GM10266 (cell line): ENCODE data around the gene ATP1A4.

Experiments used
- DNase-seq: peaks from one replicate; pipeline ENCODE4 v3.0.0; 2012; ENCODE audit errors: extremely low spot score
- TF ChIP-seq, protein P1 (sequence below): IDR thresholded peaks from 2 replicates; pipeline ENCODE4 v1.5.1; 2012; ENCODE audit warnings: mild to moderate bottlenecking, low read depth; ENCODE audit not compliant: control insufficient read depth, insufficient read depth; ENCODE audit errors: missing control alignments

The ATP1A4 gene

GRCh38 chr1:160134791-160135572, 16.4 kb upstream of the ATP1A4 start:
- DNase-seq: no peak
- TF ChIP-seq, protein P1, sequence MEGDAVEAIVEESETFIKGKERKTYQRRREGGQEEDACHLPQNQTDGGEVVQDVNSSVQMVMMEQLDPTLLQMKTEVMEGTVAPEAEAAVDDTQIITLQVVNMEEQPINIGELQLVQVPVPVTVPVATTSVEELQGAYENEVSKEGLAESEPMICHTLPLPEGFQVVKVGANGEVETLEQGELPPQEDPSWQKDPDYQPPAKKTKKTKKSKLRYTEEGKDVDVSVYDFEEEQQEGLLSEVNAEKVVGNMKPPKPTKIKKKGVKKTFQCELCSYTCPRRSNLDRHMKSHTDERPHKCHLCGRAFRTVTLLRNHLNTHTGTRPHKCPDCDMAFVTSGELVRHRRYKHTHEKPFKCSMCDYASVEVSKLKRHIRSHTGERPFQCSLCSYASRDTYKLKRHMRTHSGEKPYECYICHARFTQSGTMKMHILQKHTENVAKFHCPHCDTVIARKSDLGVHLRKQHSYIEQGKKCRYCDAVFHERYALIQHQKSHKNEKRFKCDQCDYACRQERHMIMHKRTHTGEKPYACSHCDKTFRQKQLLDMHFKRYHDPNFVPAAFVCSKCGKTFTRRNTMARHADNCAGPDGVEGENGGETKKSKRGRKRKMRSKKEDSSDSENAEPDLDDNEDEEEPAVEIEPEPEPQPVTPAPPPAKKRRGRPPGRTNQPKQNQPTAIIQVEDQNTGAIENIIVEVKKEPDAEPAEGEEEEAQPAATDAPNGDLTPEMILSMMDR: no peak

- no peak for DNase-seq
- TF ChIP-seq, protein P1: no peak
Observed at GRCh38 chr1:160136121-160136925, 15.1 kb upstream of the ATP1A4 start.

GRCh38 chr1:160136926-160137200, 14.5 kb upstream of the ATP1A4 start:
- TF ChIP-seq, protein P1: no peak
- no peak for DNase-seq

GRCh38 chr1:160137216-160137862, 14.1 kb upstream of the ATP1A4 start:
- TF ChIP-seq, protein P1: no peak
- no peak for DNase-seq

GRCh38 chr1:160139840-160140239, 11.6 kb upstream of the ATP1A4 start:
- no peak for DNase-seq
- TF ChIP-seq, protein P1: no peak

GRCh38 chr1:160143695-160144094, 7.7 kb upstream of the ATP1A4 start:
- DNase-seq: no peak
- TF ChIP-seq, protein P1: no peak
